Pons (tissue), 1 donor: ENCODE results near the gene PPM1J.
"Not testable (repeated sequence)": the region's sequence is repeated elsewhere in the genome, so short reads cannot be mapped to it uniquely, and the experiment has no call there.

Experiments
- DNase-seq: peaks from one replicate; pipeline ENCODE4 v3.0.0-alpha.2; 2016; ENCODE audit warnings: low spot score

Gene PPM1J

DNA sequence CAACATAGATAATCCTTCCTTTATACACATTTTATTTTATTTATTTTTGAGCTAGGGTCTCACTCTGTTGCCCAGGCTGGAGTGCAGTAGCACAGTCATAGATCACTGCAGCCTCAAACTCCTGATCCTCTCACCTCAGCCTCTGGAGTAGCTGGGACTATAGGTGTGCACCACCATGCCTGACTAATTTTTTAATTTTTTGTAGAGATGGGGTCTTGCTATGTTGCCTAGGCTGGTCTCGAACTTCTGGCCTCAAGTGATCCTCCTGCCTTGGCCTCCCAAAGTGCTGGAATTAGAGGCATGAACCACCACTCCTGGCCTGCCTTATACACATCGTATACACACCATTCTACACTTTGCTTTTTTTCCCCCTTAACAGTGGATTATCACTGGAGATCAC, 6.2 kb upstream of the PPM1J start:
- not testable (repeated sequence) for DNase-seq

DNA sequence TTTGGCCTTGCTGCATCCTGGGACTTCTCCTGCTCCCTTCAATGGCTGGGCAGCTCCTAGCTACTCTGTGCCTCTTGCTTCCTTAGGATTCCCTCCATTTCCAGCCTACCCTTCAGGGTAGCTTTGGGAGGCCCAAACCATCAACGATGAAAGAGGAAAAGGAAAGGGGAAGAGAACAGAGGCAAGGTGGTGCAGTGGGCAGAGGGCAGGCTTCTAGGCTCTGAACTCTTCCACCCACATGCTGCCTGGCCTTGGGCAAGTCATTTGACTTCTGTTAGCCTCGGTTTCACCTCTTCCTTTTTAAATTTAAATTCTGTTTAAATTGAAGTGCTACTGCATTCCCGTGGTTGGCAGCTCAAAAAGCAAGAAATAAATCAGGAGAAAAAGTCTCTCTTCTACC, 5.7 kb upstream of the PPM1J start:
- no peak for DNase-seq

- no peak for DNase-seq
Observed at GRCh38 chr1:112719706-112720105, 4.6 kb upstream of the PPM1J start.

GRCh38 chr1:112718691-112719418, 3.7 kb upstream of the PPM1J start:
- DNase-seq = peak; percentile 75

GRCh38 chr1:112717263-112717873, 2.2 kb upstream of the PPM1J start:
- no peak for DNase-seq

- DNase-seq = peak; percentile 96
Observed at GRCh38 chr1:112716133-112716720, 1.1 kb upstream of the PPM1J start.

- DNase-seq = no peak
Observed at GRCh38 chr1:112714313-112715263, 544 bp downstream of the PPM1J start.

DNA sequence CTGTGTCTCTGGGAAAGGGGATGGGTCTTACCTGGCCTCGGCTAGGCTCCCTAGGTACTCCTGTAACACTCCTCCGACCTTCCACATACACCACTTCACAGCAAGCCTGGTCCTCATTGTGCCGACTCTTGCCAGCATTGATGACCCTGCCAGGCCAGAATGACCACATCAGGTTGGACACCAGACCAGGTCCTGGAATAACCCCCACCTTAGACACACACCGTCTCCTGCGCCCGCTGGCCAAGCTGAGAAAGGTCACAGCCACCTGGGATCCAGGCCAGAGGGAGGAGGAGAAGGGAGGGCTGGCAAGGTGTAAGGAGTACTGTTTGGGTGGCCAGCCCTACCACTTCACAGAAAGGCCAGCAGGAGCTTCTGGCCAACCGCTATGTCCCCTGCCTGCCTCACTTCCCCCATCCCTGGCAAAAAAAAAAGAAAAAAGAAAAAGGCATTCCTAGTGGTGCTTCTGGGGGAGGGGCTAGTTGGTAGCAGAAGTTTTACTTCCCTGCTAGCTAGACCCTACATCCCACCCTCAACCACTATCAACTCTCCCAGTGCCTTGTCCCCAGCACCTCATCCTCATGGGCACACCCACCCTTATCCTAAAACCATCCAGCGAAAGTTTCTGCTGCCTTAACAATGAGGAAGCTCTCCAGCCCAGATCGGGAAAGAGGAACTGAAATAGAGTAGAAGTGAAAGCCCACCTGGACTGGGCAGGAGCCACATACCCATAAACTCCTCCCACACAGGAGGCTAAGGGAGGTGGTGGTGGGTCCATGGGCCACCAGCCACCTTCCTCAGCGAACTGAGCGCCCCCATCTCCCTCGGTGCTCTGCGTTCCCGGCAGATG, 1.4 kb downstream of the PPM1J start:
- peak; percentile 69 for DNase-seq

DNA sequence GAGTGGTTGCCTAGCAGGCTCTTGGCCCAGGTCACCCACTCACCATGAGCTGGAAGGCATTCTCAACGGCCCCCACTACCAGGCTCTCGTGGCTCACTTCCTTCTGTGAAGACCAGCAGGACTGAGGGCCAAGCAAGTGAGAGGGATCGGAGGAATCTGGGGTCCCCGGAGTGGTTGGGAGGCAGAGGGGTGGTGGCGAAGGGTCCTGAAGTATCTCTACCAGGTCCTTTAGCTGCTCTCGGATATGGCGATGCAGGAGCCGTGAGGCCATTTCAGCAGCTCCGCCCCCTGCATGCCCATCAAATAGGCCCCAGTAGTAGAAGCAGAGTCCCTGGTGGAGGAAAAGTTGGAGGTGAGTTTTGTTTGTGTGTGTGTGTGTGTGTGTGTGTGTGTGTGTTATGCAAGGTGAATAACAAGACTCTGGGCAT, 2.4 kb downstream of the PPM1J start:
- no peak for DNase-seq

DNA sequence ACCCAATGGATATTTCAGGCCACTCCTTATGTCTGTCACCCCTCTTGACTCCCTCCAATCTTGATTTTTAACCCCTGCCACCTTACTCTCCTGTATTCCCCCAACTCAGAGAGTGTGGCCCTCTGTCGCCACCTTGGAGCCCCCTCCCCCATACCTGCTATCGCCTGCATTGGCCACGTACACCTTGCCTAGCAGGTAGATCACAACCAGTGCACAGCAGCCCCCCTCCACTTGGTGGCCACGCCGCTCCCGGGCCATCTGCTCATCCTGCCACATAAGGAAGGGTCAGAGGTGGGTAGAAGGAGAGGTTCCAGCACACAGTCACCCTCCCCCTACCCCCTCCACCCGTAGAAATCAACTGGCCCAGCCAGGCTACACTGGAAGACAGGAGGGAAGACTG, 2.9 kb downstream of the PPM1J start:
- no peak for DNase-seq

- no peak for DNase-seq
Observed at GRCh38 chr1:112711670-112712069, 3.5 kb downstream of the PPM1J start.

DNA sequence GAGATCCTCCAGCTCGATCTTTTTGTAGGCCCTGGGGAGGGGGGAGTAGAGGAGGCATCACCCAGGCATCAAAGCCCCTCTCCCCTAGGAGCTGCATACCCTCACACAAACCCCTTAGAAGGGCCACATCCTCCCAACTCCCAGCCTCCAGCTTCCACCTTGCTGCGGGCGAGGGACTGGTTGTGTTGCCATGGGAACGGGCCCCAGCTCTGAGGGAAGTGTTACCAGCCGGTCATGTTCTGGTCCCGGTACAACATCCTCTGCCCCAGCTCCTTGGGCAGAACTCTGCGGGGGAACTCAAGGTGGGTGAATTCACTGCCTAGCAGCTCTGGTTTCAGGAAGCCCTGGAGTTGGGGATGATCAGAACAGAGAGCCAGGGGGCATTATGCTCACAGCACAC, 4.1 kb downstream of the PPM1J start:
- no peak for DNase-seq

- DNase-seq = no peak
Observed at GRCh38 chr1:112710586-112710985, 4.5 kb downstream of the PPM1J start.

DNA sequence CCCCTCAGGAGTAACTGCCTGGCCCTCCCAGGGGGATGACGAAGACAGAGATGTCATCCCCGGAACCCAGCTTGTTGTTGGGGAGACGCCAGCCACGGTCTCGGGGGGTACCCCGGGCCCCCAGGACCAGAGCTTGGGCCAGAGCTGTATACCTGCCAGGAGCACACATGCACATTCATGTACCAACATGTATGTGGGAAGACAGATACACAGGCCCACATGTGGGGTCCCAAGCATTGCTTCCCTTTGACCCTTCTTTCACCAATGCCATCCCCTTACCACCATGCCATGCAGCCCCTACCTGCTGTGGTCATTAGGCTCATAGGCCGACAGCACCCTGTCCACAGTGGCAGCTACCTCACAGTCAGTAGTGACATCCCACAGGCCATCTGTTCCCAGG, 5.0 kb downstream of the PPM1J start:
- no peak for DNase-seq

DNA sequence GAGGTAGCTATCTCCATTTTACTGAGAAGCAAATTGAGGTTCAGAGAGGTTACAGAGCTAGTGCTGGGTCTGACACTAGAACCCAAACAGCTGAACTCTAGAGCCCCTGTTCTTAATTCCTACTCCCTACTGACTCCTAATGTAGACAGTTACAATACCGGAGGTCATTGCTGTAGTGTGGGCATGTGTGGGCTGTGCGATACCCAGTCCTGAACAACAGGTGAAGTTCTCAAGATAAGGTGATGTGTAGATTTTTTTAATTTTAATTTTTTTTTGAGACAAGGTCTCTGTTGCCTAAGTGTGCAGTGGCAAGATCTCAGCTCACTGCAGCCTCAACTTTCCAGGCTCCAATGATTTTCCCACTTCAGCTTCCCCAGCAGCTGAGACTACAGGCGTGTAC, 6.6 kb downstream of the PPM1J start:
- DNase-seq = no peak

GRCh38 chr1:112708002-112708448, 7.1 kb downstream of the PPM1J start:
- no peak for DNase-seq

DNA sequence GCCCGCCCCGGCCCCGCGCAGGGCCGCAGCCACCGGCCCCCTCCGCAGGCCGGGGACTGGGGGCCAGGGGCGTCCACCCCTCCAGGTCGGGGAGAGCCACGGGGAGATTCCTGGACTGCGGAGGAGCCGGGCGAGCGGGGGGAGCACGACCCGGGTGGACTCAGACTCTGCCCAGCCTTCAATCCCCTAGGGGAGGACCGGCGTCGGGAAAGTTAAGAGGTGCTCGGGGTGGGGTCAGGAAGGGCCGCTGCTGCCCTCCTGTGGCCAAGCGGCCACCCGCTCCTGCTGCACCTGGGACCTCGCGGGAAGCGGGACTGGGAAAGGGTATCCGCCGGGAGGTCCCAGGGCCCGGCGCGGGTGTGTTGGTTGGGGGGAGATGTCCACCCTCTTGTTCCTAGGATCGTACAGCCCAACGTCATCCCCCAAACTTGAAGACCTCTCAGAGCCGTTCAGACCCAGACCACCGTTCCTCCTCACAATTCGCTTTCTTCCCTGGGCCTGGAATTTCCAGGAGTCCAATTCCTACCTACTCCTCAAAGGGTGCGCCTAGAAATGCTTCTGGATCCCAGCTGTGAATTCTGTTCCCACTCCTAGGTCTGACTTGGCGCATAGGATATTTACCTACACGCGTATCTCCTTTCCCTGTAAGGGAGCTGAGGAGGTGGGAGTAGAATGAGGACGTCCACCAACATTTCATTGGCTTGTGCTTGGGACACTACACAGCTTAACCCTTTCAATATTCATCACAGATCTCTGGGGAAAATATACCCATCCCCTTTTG, 7.7 kb downstream of the PPM1J start:
- peak; percentile 75 for DNase-seq

DNA sequence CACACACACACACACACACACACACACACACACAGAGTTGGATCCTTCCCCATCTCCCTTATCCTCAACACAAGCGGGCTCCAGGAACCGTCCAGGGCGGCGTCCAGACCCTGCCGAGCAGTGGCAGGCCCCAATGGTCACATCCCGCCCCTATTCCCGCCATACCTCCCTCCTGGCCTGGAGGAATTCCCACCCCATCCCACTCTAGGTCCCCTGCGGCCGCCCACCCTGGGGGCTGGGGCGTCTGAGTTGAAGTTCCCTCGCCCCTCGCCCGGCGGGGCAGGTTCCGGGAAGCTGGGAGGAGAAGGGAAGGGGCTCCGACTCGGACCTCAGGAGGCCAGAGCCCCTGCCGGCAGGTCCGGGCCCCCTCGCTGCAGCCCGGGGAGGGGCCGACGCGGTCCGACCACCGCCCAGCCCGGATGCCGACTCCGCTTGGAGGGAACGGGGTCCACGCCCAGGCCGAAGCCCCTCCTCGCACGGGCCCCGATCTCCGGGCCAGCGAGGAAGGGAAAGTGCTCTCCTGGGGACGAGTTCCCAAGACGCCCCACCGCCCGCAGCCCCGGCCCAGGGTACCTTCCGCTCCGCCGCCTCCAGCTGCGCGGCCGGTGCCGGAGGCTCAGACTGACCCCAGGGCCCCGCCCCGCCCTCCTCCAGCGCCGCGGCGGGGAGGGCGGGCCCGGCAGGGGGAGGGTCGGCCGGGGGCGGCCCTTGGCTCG, 8.5 kb downstream of the PPM1J start, which contains the start of gene RHOC:
TSS of gene RHOC (minus strand) at position 623 of the 716 bp plus-strand sequence. CDS start 3,328 bp downstream, outside the sequence.
- DNase-seq = peak; percentile 31

- DNase-seq = no peak
Observed at GRCh38 chr1:112704934-112705627, 10.1 kb downstream of the PPM1J start.
